GM19463 (cell line): Measurements from ENCODE around the gene ISCU.
"Not testable (repeated sequence)": the region's sequence is repeated elsewhere in the genome, so short reads cannot be mapped to it uniquely, and the experiment has no call there.

Experiments
- ATAC-seq: cut with Tn5 transposase; IDR thresholded peaks from one replicate; pipeline ENCODE4 v1.9.1; 2021; ENCODE audit warnings: mild to moderate bottlenecking, moderate library complexity; ENCODE audit not compliant: unreplicated experiment

The ISCU gene

DNA sequence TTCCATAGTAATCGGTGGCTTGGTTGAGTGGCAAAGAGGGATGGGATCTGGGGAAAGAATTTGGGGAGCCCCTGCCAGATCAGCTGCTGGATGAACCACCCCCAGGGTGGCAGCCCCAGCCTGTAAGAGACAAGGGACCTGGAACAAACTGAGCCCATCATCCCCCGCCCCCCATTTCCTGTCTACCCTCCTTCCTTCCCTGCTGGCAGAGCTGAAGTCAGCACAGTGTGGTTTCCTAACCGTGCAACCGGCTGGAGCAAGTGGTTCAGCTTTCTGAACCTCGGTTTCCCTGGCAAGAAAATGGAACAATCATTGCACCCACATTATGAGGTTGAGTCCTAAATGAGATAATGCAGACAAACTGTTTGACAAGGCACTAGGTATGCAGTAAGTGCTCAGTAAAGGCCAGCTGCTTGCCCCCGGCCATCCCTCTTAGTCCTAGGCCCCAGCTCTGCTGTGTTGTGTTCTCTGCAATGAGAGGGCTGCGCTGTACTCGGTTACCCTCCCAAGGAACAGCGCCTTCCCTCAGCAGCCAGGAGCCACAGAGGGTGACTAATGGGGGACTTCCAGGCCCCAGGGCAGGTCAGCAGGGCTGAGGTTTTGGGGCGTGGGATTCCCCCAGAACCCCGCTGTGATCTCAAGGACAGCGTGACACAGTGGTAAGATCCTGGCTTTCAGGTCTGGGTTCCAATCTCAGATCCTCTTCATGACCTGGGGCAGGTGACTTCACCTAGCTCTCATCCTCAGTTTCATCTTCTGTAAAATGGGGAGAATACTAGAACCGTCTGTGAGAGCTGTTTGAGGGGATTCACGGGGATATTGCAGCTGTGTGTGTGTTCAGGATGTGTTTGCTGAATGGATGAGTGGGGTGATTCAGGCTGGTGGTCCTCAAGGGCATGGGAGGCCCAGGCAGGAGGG lies 54.8 kb downstream of the ISCU start:
- ATAC-seq = peak; percentile 82

- peak; percentile 25 for ATAC-seq
These were observed 55.9 kb downstream of the ISCU start for GRCh38 chr12:108618079-108618952.

GRCh38 chr12:108618953-108619274 lies 56.5 kb downstream of the ISCU start:
- ATAC-seq = not testable (repeated sequence)
